Measurements from ENCODE around the gene SLC22A8.

Gene SLC22A8

GRCh38 chr11:62994775-62995174, 20.9 kb downstream of the SLC22A8 start:
- no peak overlapping the region for H3K4me3 ChIP-seq (ENCODE audit: insufficient read depth, low read depth, low read length, poor library complexity, severe bottlenecking)
- no peaks in the 10 kb centered on the region for H3K4me1 ChIP-seq (ENCODE audit: control insufficient read depth, insufficient read depth, low read length, poor library complexity, severe bottlenecking)
- H3K27me3 ChIP-seq (replicated peaks; ENCODE audit: control insufficient read depth, insufficient read depth, low read length, poor library complexity, severe bottlenecking), result peaks cover 3% of the 10 kb centered on the region
- H3K36me3 ChIP-seq (ENCODE audit: control insufficient read depth, insufficient read depth, low read length), result no peaks in the 10 kb centered on the region
- no peak for DNase-seq
- no peaks in the 10 kb centered on the region for H3K9me3 ChIP-seq (ENCODE audit: control insufficient read depth, low read length)
- H3K27ac ChIP-seq (ENCODE audit: insufficient read depth, low read length, poor library complexity, severe bottlenecking), result no peak overlapping the region

GRCh38 chr11:62988276-62988675, 27.4 kb downstream of the SLC22A8 start:
- no peak overlapping the region for H3K27ac ChIP-seq (ENCODE audit: insufficient read depth, low read length, poor library complexity, severe bottlenecking)
- H3K4me3 ChIP-seq (ENCODE audit: insufficient read depth, low read depth, low read length, poor library complexity, severe bottlenecking), result no peak overlapping the region
- no peaks in the 10 kb centered on the region for H3K27me3 ChIP-seq (replicated peaks; ENCODE audit: control insufficient read depth, insufficient read depth, low read length, poor library complexity, severe bottlenecking)
- no peaks in the 10 kb centered on the region for H3K9me3 ChIP-seq (ENCODE audit: control insufficient read depth, low read length)
- no peaks in the 10 kb centered on the region for H3K4me1 ChIP-seq (ENCODE audit: control insufficient read depth, insufficient read depth, low read length, poor library complexity, severe bottlenecking)
- no peaks in the 10 kb centered on the region for H3K36me3 ChIP-seq (ENCODE audit: control insufficient read depth, insufficient read depth, low read length)
- no peak for DNase-seq

GRCh38 chr11:62985041-62985750, 30.4 kb downstream of the SLC22A8 start:
- H3K27ac ChIP-seq (ENCODE audit: insufficient read depth, low read length, poor library complexity, severe bottlenecking), result no peak overlapping the region
- no peak for DNase-seq
- H3K36me3 ChIP-seq (ENCODE audit: control insufficient read depth, insufficient read depth, low read length), result no peaks in the 10 kb centered on the region
- H3K9me3 ChIP-seq (ENCODE audit: control insufficient read depth, low read length), result no peaks in the 10 kb centered on the region
- H3K4me3 ChIP-seq (ENCODE audit: insufficient read depth, low read depth, low read length, poor library complexity, severe bottlenecking), result no peak overlapping the region
- no peaks in the 10 kb centered on the region for H3K27me3 ChIP-seq (replicated peaks; ENCODE audit: control insufficient read depth, insufficient read depth, low read length, poor library complexity, severe bottlenecking)
- no peaks in the 10 kb centered on the region for H3K4me1 ChIP-seq (ENCODE audit: control insufficient read depth, insufficient read depth, low read length, poor library complexity, severe bottlenecking)

GRCh38 chr11:62984451-62984991, 31.1 kb downstream of the SLC22A8 start, which contains the start of gene SLC22A6:
SLC22A6 (minus strand) TSS chr11:62984967; CDS start chr11:62984690, 277 bp downstream.
- Histone ChIP-seq H3K27ac (ENCODE audit: insufficient read depth, low read length, poor library complexity, severe bottlenecking) (no peak within 1 kb of the TSS), H3K9me3 (ENCODE audit: control insufficient read depth, low read length) (no peaks in the 10 kb centered on the region), H3K4me1 (ENCODE audit: control insufficient read depth, insufficient read depth, low read length, poor library complexity, severe bottlenecking) (no peaks in the 10 kb centered on the region), H3K36me3 (ENCODE audit: control insufficient read depth, insufficient read depth, low read length) (no peaks in the 10 kb centered on the region), H3K4me3 (ENCODE audit: insufficient read depth, low read depth, low read length, poor library complexity, severe bottlenecking) (no peak within 1 kb of the TSS), H3K27me3 (replicated peaks; ENCODE audit: control insufficient read depth, insufficient read depth, low read length, poor library complexity, severe bottlenecking) (no peaks in the 10 kb centered on the region)
- DNase-seq, result no peak

GRCh38 chr11:62983536-62984199, 32.0 kb downstream of the SLC22A8 start:
- no peak for DNase-seq
- Histone ChIP-seq H3K4me1 (ENCODE audit: control insufficient read depth, insufficient read depth, low read length, poor library complexity, severe bottlenecking) (no peaks in the 10 kb centered on the region), H3K36me3 (ENCODE audit: control insufficient read depth, insufficient read depth, low read length) (no peaks in the 10 kb centered on the region), H3K4me3 (ENCODE audit: insufficient read depth, low read depth, low read length, poor library complexity, severe bottlenecking) (no peak overlapping the region), H3K27me3 (replicated peaks; ENCODE audit: control insufficient read depth, insufficient read depth, low read length, poor library complexity, severe bottlenecking) (no peaks in the 10 kb centered on the region), H3K27ac (ENCODE audit: insufficient read depth, low read length, poor library complexity, severe bottlenecking) (no peak overlapping the region), H3K9me3 (ENCODE audit: control insufficient read depth, low read length) (no peaks in the 10 kb centered on the region)

GRCh38 chr11:62981743-62982142, 33.9 kb downstream of the SLC22A8 start:
- no peak overlapping the region for H3K4me3 ChIP-seq (ENCODE audit: insufficient read depth, low read depth, low read length, poor library complexity, severe bottlenecking)
- H3K4me1 ChIP-seq (ENCODE audit: control insufficient read depth, insufficient read depth, low read length, poor library complexity, severe bottlenecking), result no peaks in the 10 kb centered on the region
- no peaks in the 10 kb centered on the region for H3K36me3 ChIP-seq (ENCODE audit: control insufficient read depth, insufficient read depth, low read length)
- no peak for DNase-seq
- no peak overlapping the region for H3K27ac ChIP-seq (ENCODE audit: insufficient read depth, low read length, poor library complexity, severe bottlenecking)
- no peaks in the 10 kb centered on the region for H3K9me3 ChIP-seq (ENCODE audit: control insufficient read depth, low read length)
- H3K27me3 ChIP-seq (replicated peaks; ENCODE audit: control insufficient read depth, insufficient read depth, low read length, poor library complexity, severe bottlenecking), result no peaks in the 10 kb centered on the region

- no peak for DNase-seq
- H3K36me3 ChIP-seq (ENCODE audit: control insufficient read depth, insufficient read depth, low read length), result no peaks in the 10 kb centered on the region
Observed at GRCh38 chr11:62980133-62980760, 35.4 kb downstream of the SLC22A8 start.

GRCh38 chr11:62976109-62976508, 39.5 kb downstream of the SLC22A8 start:
- H3K27me3 ChIP-seq (replicated peaks; ENCODE audit: control insufficient read depth, insufficient read depth, low read length, poor library complexity, severe bottlenecking), result no peaks in the 10 kb centered on the region
- H3K27ac ChIP-seq (ENCODE audit: insufficient read depth, low read length, poor library complexity, severe bottlenecking), result no peak overlapping the region
- H3K4me3 ChIP-seq (ENCODE audit: insufficient read depth, low read depth, low read length, poor library complexity, severe bottlenecking), result no peak overlapping the region
- no peak for DNase-seq
- H3K9me3 ChIP-seq (ENCODE audit: control insufficient read depth, low read length), result no peaks in the 10 kb centered on the region
- H3K4me1 ChIP-seq (ENCODE audit: control insufficient read depth, insufficient read depth, low read length, poor library complexity, severe bottlenecking), result no peaks in the 10 kb centered on the region
- H3K36me3 ChIP-seq (ENCODE audit: control insufficient read depth, insufficient read depth, low read length), result no peaks in the 10 kb centered on the region

More at GRCh38 chr11:62980133-62980760, 35.4 kb downstream of the SLC22A8 start:
- H3K27ac ChIP-seq (ENCODE audit: insufficient read depth, low read length, poor library complexity, severe bottlenecking), result no peak overlapping the region
- H3K27me3 ChIP-seq (replicated peaks; ENCODE audit: control insufficient read depth, insufficient read depth, low read length, poor library complexity, severe bottlenecking), result no peaks in the 10 kb centered on the region
- H3K4me1 ChIP-seq (ENCODE audit: control insufficient read depth, insufficient read depth, low read length, poor library complexity, severe bottlenecking), result no peaks in the 10 kb centered on the region
- H3K9me3 ChIP-seq (ENCODE audit: control insufficient read depth, low read length), result no peaks in the 10 kb centered on the region
- no peak overlapping the region for H3K4me3 ChIP-seq (ENCODE audit: insufficient read depth, low read depth, low read length, poor library complexity, severe bottlenecking)

GRCh38 chr11:62974848-62975522, 40.7 kb downstream of the SLC22A8 start:
- Histone ChIP-seq H3K4me3 (ENCODE audit: insufficient read depth, low read depth, low read length, poor library complexity, severe bottlenecking) (no peak overlapping the region), H3K27ac (ENCODE audit: insufficient read depth, low read length, poor library complexity, severe bottlenecking) (no peak overlapping the region), H3K27me3 (replicated peaks; ENCODE audit: control insufficient read depth, insufficient read depth, low read length, poor library complexity, severe bottlenecking) (no peaks in the 10 kb centered on the region), H3K36me3 (ENCODE audit: control insufficient read depth, insufficient read depth, low read length) (no peaks in the 10 kb centered on the region), H3K4me1 (ENCODE audit: control insufficient read depth, insufficient read depth, low read length, poor library complexity, severe bottlenecking) (no peaks in the 10 kb centered on the region), H3K9me3 (ENCODE audit: control insufficient read depth, low read length) (no peaks in the 10 kb centered on the region)
- peak in 1 of 3 donors; percentile 0 for DNase-seq

All from effector memory CD4-positive, alpha-beta T cell (primary cell).